Activated naive CD4-positive, alpha-beta T cell treated with Interleukin-2 at 50 U/mL for 16 hours (primary cell): Measurements from ENCODE around the gene HEPN1.
A peak's percentile ranks its signal among the peaks of the same experiment; 100 is the strongest.

ENCODE experiments used
- DNase-seq: peaks from one replicate; pipeline ENCODE4 v3.0.0-alpha.2; 2020

HEPN1 gene

GRCh38 chr11:124902616-124903015 lies 16.4 kb upstream of the HEPN1 start:
- DNase-seq = no peak

DNA sequence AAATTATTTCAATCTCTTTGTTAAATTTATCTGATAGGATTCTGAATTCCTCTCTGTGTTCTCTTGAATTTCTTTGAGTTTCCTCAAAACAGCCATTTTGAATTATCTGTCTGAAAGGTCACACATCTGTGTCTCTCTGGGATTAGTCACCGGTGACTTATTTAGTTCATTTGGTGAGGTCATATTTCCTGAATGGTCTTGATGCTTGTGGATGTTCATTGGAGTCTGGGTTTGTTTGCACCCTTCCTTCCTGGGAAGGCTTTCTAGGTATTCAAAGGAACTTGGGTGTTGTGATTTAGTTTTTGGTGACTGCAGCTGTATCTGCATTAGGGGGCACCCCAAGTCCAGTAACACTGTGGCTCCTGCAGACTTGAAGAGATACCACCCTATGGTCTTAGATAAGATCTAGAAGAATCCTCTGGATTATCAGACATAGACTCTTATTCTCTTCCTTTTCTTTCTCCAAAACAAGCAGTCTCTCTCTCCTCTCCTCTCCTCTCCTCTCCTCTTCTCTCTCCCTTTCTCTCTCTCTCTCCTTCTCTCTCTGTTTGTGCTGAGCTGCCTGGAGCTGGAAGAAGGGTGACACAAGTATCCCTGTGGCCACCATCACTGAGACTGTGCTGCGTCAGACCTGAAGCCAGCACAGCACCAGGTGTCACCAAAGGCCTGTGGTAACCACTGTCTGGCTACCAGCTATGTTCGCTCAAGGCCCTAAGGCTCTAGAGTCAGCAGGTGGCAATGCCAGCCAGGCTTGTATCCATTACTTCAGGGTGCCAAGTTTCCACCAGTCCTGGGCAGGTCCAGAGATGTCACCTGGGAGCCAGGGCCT lies 3.3 kb upstream of the HEPN1 start:
- DNase-seq = no peak

GRCh38 chr11:124916370-124916710 lies 2.7 kb upstream of the HEPN1 start:
- no peak for DNase-seq

DNA sequence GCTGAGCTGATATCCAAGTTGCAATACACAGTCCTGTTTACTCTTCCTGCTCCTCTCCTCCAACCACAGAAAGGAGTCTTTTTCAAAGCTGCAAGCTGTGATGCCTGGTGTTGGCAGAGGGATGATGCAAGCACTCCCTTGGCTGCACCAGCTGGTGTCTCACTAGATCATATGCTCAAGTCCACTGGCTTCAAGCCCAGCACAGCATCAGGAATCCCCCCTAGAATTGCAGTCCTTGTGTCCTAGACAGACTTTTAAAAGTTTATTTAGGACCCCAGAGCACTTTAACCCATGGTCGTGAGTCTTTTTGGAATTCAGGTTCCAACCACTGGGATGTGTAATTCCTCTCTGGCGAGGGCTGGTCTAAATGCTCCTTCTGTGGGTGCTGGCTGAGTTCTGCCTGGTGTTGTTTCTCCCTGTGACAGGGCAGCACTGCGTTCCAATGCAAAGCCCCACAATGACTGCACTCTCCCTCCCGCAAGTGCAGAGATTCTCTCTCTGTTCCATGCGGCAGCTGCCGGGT lies 1.9 kb upstream of the HEPN1 start:
- no peak for DNase-seq

- no peak for DNase-seq
Observed at GRCh38 chr11:124919898-124920297, 848 bp downstream of the HEPN1 start.

DNA sequence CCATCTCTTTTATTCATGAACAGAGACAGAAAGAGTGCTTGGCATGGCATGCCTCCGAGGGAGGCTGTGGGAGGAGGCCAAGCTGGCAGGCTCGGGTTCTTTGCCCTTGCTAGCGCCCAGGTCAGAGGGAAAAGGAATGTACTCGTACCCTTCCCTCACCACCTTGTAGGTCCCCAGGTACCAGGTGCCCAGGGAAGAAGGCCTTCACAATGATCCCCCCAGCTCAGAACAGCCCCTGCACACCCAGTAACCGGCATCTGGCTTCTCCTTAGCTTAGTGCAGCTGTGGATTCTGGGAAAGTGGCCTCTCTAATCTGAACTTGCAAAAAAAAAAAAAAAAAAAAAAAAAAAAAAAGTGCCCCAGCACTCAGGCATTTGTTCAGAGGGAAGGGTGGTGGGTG lies 1.3 kb downstream of the HEPN1 start:
- DNase-seq = no peak

DNA sequence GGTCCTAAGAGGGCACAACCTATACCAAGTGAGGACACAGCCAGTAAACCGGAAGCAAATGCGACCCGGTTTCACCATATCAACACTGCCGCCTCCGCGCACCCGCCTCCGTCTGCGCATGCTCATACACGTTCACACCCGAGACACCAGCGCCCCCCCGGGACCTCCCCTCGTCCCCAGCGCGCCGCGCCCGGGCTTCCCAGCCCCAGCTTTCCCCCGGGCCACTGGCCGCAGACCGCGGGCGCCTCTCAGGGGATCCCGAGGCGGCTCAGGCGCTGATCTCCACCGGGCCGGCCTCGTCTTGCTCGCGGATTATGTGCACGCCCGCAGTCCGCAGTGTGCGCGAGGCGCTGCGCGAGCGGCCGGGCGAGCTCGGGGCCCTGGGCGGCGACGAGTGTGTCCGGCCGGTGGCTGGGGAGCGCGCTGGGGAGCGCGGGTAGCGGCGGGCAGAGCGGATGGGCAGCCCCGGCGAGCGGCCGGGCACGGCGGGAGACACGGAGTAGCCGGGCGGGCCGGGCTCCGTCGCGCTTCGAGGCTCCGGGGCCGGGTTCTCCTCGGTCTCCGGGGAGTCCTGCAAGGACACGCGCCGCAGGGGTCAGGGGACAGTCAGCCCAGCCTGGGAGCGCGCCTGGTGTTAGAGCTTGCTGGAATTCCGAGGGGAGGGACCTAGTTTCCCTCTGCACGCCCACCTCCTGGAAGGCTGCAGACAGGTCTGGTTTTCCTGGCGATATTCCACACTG lies 2.0 kb downstream of the HEPN1 start:
- DNase-seq = peak; percentile 74

DNA sequence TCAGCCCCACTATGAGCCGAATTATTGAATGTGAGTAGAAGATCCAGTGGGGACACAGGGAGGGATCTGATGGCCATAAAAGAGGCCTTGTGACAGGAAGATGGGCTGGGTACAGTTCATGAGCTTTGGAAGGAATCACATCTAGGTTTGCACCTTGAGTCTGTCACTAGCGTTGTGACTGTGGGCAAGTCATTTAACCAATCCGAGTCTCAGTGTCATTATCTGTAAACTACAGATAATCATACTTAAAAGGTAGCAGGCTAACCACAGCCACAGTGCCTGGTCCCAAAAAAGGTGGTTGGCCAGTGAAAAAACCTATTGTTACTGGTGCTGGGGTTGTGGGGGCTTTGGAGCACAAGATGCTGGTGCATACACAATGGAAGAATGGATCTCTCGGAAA lies 3.8 kb downstream of the HEPN1 start:
- no peak for DNase-seq

- no peak for DNase-seq
Observed at GRCh38 chr11:124923296-124923695, 4.2 kb downstream of the HEPN1 start.

GRCh38 chr11:124928942-124929665 lies 10.1 kb downstream of the HEPN1 start:
- DNase-seq = no peak

DNA sequence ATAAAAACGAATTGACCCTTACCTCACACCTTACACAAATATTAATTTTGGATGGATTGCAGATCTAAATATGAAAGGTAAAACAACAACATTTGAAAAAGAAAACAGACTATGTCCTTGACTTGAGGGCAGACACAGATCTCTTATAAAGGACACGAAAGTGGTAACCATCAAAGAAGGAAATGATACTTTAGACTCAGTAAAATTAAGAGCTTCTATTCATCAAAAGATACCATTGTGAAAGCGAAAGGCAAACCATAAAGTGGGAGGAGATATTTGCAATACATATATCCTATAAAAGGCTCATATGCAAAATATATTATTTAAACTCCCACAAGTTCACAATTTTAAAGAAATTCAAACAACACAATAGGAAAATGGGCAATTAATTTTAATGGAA lies 11.7 kb downstream of the HEPN1 start:
- no peak for DNase-seq

- no peak for DNase-seq
Observed at GRCh38 chr11:124934862-124935547, 16.0 kb downstream of the HEPN1 start.

GRCh38 chr11:124935548-124936514 lies 16.8 kb downstream of the HEPN1 start, which contains the start of gene HEPACAM:
HEPACAM (minus strand) TSS chr11:124936047; CDS start chr11:124936006, 41 bp downstream.
- no peak for DNase-seq

DNA sequence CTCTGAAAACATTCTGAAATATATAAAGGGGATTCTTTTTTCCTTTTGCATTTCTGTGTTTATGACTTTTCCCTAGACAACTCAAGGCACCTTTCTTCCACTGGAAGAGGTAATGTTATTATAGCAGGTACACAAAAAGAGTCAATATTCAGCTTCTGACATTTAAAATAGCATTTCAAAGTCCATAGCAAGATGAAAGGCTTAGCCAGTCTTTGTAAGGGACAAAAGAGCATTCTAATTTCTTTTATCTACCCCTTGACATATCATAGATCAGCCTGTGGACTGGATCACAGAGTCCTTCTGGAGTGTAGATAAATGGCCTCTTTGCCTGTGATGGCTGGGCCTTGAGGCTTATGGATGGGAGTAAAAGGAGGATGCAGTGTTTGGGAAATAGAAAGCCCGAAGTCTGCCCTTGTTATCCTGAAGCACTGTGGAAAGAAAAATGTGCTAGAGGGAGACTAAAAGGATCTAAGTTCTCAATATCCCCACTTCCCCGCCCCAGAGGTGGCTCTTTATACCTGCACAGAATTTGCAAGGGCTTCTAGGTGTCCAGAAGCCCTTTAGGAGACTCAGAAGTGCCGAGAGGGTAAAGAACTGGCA lies 18.4 kb downstream of the HEPN1 start:
- no peak for DNase-seq

DNA sequence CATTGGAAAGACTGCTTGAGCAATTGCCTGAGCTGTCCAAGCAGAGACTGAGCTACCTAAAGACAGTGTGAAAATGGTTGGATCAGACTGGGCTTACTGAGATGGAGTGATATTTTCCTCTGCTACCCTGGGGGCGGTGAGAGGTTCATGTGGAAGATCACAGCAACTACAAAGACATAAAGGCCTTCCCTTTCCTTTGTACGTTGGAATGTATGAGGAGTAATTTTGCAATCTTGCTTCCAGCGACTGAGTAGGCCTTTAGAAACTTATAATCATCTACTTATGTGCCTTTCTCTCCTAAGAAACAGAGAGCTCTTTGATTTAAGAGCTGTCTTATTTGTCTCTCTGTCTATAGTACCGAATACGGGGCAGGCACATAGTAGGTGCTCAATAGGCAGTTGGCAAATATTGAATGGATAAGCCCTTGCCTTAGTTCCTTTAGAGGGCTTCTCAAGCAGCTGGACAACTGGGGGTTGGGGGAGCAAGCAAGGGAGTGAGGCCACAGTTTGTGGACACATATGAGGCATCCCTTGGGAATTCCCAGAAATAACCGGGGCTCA lies 19.2 kb downstream of the HEPN1 start:
- DNase-seq = no peak

GRCh38 chr11:124938970-124939369 lies 19.9 kb downstream of the HEPN1 start:
- DNase-seq = no peak

- no peak for DNase-seq
Observed at GRCh38 chr11:124941703-124942102, 22.7 kb downstream of the HEPN1 start.

DNA sequence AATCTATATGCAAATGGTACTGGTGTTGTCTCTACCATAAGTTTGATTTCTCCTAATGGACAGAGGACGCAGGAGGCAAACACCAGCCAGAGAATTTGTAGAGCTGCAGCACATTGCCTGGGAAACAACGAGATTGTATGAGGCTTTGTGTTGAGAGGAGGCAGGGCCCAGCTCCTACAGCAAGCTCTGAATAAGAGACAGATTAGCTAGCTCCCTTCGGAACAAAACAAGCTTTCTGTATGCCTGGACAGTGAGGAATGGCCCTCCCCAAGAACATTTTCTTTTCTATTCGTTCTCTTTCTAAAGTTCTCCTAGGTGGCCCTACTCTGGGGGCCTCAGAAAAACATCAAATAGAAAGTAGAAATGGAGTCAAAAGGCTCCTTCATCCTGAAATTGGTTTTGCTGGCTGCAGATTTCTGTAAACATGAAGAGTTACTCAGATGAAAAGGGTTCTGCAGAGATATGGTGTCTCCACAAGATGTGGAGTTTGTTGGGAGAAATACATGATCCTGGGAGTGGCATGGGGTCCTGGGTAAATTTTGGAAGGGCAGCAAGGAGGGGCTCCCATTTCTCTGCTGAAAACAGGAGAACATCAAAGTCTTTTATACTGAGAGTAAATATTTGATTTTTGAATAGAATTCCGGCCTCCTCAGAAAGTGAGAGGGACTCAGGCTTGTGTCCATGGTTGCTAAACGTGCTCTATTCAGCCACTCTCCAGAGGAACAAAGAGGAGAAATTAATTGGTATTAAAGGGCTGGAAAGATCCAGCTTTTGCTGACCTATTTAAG lies 23.6 kb downstream of the HEPN1 start:
- no peak for DNase-seq

DNA sequence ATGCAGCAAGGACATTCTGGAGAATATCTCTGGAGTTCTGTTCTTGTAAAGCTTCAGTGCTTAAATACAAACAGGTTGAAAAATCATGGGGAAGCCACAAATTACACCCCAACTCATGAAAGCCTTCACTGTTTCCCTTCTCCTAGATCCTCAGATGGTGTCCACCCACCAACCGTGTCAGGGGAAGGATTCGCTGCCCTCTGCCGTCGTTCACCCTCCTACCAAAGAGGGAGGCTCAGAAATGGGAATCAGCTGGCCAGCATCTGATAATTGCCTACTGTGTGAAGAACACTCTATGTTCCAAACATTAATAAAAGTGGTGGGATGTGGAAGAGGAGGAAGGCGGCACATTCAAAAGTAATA lies 24.2 kb downstream of the HEPN1 start:
- no peak for DNase-seq

GRCh38 chr11:124943741-124944140 lies 24.7 kb downstream of the HEPN1 start:
- no peak for DNase-seq
